Astrocyte of the hippocampus (primary cell): Measurements from ENCODE around the gene ATP11A.

Experiments
- DNase-seq: peaks from one replicate; pipeline ENCODE4 v3.0.0; 2011; ENCODE audit warnings: low read depth, low spot score

The ATP11A gene

GRCh38 chr13:112903071-112903577 is 213.3 kb downstream of the ATP11A start:
- no peak for DNase-seq

GRCh38 chr13:112903606-112904195 is 213.9 kb downstream of the ATP11A start:
- no peak for DNase-seq

GRCh38 chr13:112904436-112904960 is 214.7 kb downstream of the ATP11A start:
- no peak for DNase-seq

- no peak for DNase-seq
Measured at GRCh38 chr13:112905086-112905485, 215.2 kb downstream of the ATP11A start.

- DNase-seq: no peak
Measured at GRCh38 chr13:112905619-112905989, 215.8 kb downstream of the ATP11A start.

- no peak for DNase-seq
Measured at GRCh38 chr13:112905990-112906641, 216.3 kb downstream of the ATP11A start.

GRCh38 chr13:112907286-112907685 is 217.4 kb downstream of the ATP11A start:
- DNase-seq: no peak

GRCh38 chr13:112907871-112908331 is 218.1 kb downstream of the ATP11A start:
- no peak for DNase-seq

GRCh38 chr13:112908342-112908741 is 218.5 kb downstream of the ATP11A start:
- no peak for DNase-seq

GRCh38 chr13:112910016-112910415 is 220.2 kb downstream of the ATP11A start:
- DNase-seq: no peak

- no peak for DNase-seq
Measured at GRCh38 chr13:112910616-112911280, 220.9 kb downstream of the ATP11A start.

GRCh38 chr13:112911285-112911701 is 221.5 kb downstream of the ATP11A start:
- DNase-seq: no peak

GRCh38 chr13:112911883-112912282 is 222.0 kb downstream of the ATP11A start:
- no peak for DNase-seq

GRCh38 chr13:112912726-112913440 is 223.0 kb downstream of the ATP11A start:
- no peak for DNase-seq

GRCh38 chr13:112916296-112916695 is 226.5 kb downstream of the ATP11A start:
- no peak for DNase-seq

- DNase-seq: no peak
Measured at GRCh38 chr13:112917056-112917664, 227.3 kb downstream of the ATP11A start.

GRCh38 chr13:112917737-112918136 is 227.9 kb downstream of the ATP11A start:
- no peak for DNase-seq

- DNase-seq: no peak
Measured at GRCh38 chr13:112918266-112918665, 228.4 kb downstream of the ATP11A start.

- DNase-seq: no peak
Measured at GRCh38 chr13:112918746-112919145, 228.9 kb downstream of the ATP11A start.

GRCh38 chr13:112923962-112924361 is 234.1 kb downstream of the ATP11A start:
- DNase-seq: no peak

- no peak for DNase-seq
Measured at GRCh38 chr13:112924365-112924764, 234.5 kb downstream of the ATP11A start.
